Panc1 (cell line): ENCODE measurements around the gene MTO1. TPM values are rescaled to one million over a fixed set of nuclear protein-coding genes. Genes with fewer than 3 reads are reported as not detected.

Source experiments
- ATAC-seq: fragments of 200-7000 bp; cut with Tn5 transposase; 2 replicates; pipeline ENCODE4 v1.9.1; 2020; ENCODE audit warnings: mild to moderate bottlenecking, moderate library complexity
- BruUV-seq: library from RNA; stranded (reverse); fragments of 400-500 nt; replicated peaks from 2 replicates; lab custom pipeline; 2021; lab: Mats Ljungman, UMichigan
- CTCF ChIA-PET: fragments of 300-600 bp; sonication (Branson Sonifier 250); formaldehyde crosslinking; loops from one replicate; lab custom pipeline; 2022; ENCODE audit warnings: antibody characterized with exemption; lab: Charles Lee
- POLR2A ChIA-PET: fragments of 300-600 bp; sonication (Branson Sonifier 250); formaldehyde crosslinking; loops from one replicate; lab custom pipeline; 2022; ENCODE audit warnings: antibody characterized with exemption; lab: Charles Lee
- DNase-seq: peaks from one replicate; pipeline ENCODE4 v3.0.0-alpha.2; 2010; ENCODE audit warnings: low read depth, low spot score
- H3K27ac ChIP-seq: 2 replicates; pipeline ENCODE4 v1.5.1; 2011; ENCODE audit warnings: mild to moderate bottlenecking, low read length, inconsistent platforms
- H3K27me3 ChIP-seq: fragments of 200-500 bp; sonication (Bioruptor generic); 2 replicates; pipeline ENCODE4 v1.6.0; 2014; ENCODE audit warnings: low read length, inconsistent platforms; ENCODE audit not compliant: control insufficient read depth, insufficient read depth
- H3K36me3 ChIP-seq: fragments of 200-500 bp; sonication (Bioruptor generic); 2 replicates; pipeline ENCODE4 v1.5.1; 2014; ENCODE audit warnings: inconsistent platforms, mild to moderate bottlenecking, low read length, moderate library complexity; ENCODE audit not compliant: control insufficient read depth, insufficient read depth
- H3K4me1 ChIP-seq: 2 replicates; pipeline ENCODE4 v1.5.1; 2011; ENCODE audit warnings: inconsistent platforms, mild to moderate bottlenecking, low read length, moderate library complexity; ENCODE audit not compliant: control insufficient read depth, insufficient read depth
- H3K4me3 ChIP-seq, 2 experiments: 2 replicates each; pipeline ENCODE4 v1.5.1; 2011 to 2012; ENCODE audit warnings: low read depth in 2 of 2, low read length in 2 of 2, mild to moderate bottlenecking in 2 of 2, inconsistent platforms in 1 of 2, moderate library complexity in 1 of 2
- H3K9me3 ChIP-seq: fragments of 200-500 bp; sonication (Bioruptor generic); 2 replicates; pipeline ENCODE4 v1.5.1; 2014; ENCODE audit warnings: low read depth, mild to moderate bottlenecking, inconsistent platforms, low read length, moderate library complexity; ENCODE audit not compliant: control insufficient read depth, insufficient read depth
- CTCF ChIP-seq: fragments of 450-650 bp; IDR thresholded peaks from 2 replicates; pipeline ENCODE4 v1.5.1; 2017; ENCODE audit warnings: mild to moderate bottlenecking
- POLR2AphosphoS5 ChIP-seq: IDR thresholded peaks from 2 replicates; pipeline ENCODE4 v1.6.1; 2012; ENCODE audit warnings: mild to moderate bottlenecking, low read depth, low read length, moderate library complexity
- SIN3A ChIP-seq: IDR thresholded peaks from 2 replicates; pipeline ENCODE4 v1.6.1; 2012; ENCODE audit warnings: low read depth, mild to moderate bottlenecking, low read length, moderate library complexity, borderline replicate concordance; ENCODE audit not compliant: insufficient read depth
- TCF7L2 ChIP-seq: IDR thresholded peaks from 2 replicates; pipeline ENCODE4 v1.6.1; 2011; ENCODE audit warnings: mild to moderate bottlenecking, low read depth, low read length, inconsistent platforms
- in situ Hi-C: cut with HindIII; loops from 2 replicates; pipeline ENCODE4 v1.10.0; 2016; ENCODE audit warnings: low sequenced_read_pairs, low pct_unique_long_range_greater_than_20kb
- intact Hi-C: fragments of 100-400 bp; cut with micrococcal nuclease; formaldehyde crosslinking; loops from one replicate; pipeline ENCODE4 v1.10.0; 2022; ENCODE audit not compliant: unreplicated experiment
- total RNA-seq: library from RNA; stranded (reverse); gene quantifications from one replicate; pipeline ENCODE4 v1.2.1, GENCODE V29; 2021; ENCODE audit not compliant: unreplicated experiment
- TF ChIP-seq, protein P1 (sequence below), 2 experiments: IDR thresholded peaks; 2 replicates each; pipeline ENCODE4 v1.6.1; 2011 to 2012; ENCODE audit warnings: low read depth in 2 of 2, control low read depth in 1 of 2, low read length in 1 of 2, mild to moderate bottlenecking in 1 of 2, moderate library complexity in 1 of 2; ENCODE audit not compliant: insufficient read depth in 1 of 2

The MTO1 gene
- total RNA-seq, 1 experiment from 2014 or later, result 57.9 TPM

- Histone ChIP-seq H3K9me3 (no peaks in the 10 kb centered on the region), H3K36me3 (peaks cover 3% of the 10 kb centered on the region), H3K4me1 (no peaks in the 10 kb centered on the region), H3K27ac (no peak overlapping the region), H3K4me3 (no peak overlapping the region), H3K27me3 (no peaks in the 10 kb centered on the region)
- CTCF ChIA-PET, result interaction anchor here (0.6 to 0.7 kb wide), 2 partner anchors 9 to 119 kb away, joined by 3 to 5 read pairs; no protein-coding TSS in a partner anchor
- POLR2A ChIA-PET, result no interaction called here
- no peak for DNase-seq
- no TSS peak for BruUV-seq
- in situ Hi-C loops, result no loop called here
- TF ChIP-seq TCF7L2, result no peak
- TF ChIP-seq, protein P1, sequence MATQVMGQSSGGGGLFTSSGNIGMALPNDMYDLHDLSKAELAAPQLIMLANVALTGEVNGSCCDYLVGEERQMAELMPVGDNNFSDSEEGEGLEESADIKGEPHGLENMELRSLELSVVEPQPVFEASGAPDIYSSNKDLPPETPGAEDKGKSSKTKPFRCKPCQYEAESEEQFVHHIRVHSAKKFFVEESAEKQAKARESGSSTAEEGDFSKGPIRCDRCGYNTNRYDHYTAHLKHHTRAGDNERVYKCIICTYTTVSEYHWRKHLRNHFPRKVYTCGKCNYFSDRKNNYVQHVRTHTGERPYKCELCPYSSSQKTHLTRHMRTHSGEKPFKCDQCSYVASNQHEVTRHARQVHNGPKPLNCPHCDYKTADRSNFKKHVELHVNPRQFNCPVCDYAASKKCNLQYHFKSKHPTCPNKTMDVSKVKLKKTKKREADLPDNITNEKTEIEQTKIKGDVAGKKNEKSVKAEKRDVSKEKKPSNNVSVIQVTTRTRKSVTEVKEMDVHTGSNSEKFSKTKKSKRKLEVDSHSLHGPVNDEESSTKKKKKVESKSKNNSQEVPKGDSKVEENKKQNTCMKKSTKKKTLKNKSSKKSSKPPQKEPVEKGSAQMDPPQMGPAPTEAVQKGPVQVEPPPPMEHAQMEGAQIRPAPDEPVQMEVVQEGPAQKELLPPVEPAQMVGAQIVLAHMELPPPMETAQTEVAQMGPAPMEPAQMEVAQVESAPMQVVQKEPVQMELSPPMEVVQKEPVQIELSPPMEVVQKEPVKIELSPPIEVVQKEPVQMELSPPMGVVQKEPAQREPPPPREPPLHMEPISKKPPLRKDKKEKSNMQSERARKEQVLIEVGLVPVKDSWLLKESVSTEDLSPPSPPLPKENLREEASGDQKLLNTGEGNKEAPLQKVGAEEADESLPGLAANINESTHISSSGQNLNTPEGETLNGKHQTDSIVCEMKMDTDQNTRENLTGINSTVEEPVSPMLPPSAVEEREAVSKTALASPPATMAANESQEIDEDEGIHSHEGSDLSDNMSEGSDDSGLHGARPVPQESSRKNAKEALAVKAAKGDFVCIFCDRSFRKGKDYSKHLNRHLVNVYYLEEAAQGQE (IDR thresholded peaks at IDR 0.05; ENCODE audit: insufficient read depth in 1 of 2, low read depth in 2 of 2, low read length in 1 of 2), result no peak
- no peak for TF ChIP-seq CTCF
- intact Hi-C loops, result no loop called here
- ATAC-seq, result no peak
These were observed 44.7 kb downstream of the MTO1 start for GRCh38 chr6:73506246-73506645.

GRCh38 chr6:73508776-73509175, 47.2 kb downstream of the MTO1 start:
- in situ Hi-C loops (no loop called here), intact Hi-C loops (no loop called here)
- ChIA-PET CTCF (no interaction called here), POLR2A (interaction anchor here (0.9 kb wide), 1 partner anchor 102 kb away, joined by 3 read pairs; no protein-coding TSS in a partner anchor)
- no peaks in the 10 kb centered on the region for H3K9me3 ChIP-seq
- no peaks in the 10 kb centered on the region for H3K4me1 ChIP-seq
- ATAC-seq, result no peak
- no TSS peak for BruUV-seq
- H3K27me3 ChIP-seq, result no peaks in the 10 kb centered on the region
- no peak overlapping the region for H3K27ac ChIP-seq
- no peak for TF ChIP-seq SIN3A
- TF ChIP-seq TCF7L2, result no peak
- no peak for TF ChIP-seq CTCF
- no peak for TF ChIP-seq POLR2AphosphoS5
- TF ChIP-seq, protein P1 (IDR thresholded peaks at IDR 0.05; ENCODE audit: insufficient read depth in 1 of 2, low read depth in 2 of 2, low read length in 1 of 2), result no peak
- no peak overlapping the region for H3K4me3 ChIP-seq
- no peaks in the 10 kb centered on the region for H3K36me3 ChIP-seq
- DNase-seq, result no peak
